H9 (cell line): ENCODE results near the gene NSD1. TPM values are rescaled to one million over a fixed set of nuclear protein-coding genes. Genes with fewer than 3 reads are reported as not detected.

ENCODE experiments used
- DNase-seq: peaks from one replicate; pipeline ENCODE4 v3.0.0-alpha.2; 2017
- H2AFZ ChIP-seq: one replicate; pipeline ENCODE4 v1.6.1; 2013; ENCODE audit warnings: mild to moderate bottlenecking, low read length, control low read depth, moderate library complexity
- H2AK5ac ChIP-seq: 2 replicates; pipeline ENCODE4 v1.6.1; 2013; ENCODE audit warnings: low read length, control low read depth, mixed read lengths; ENCODE audit not compliant: insufficient read length
- H2BK120ac ChIP-seq: one replicate; pipeline ENCODE4 v1.6.1; 2013; ENCODE audit warnings: low read depth, mild to moderate bottlenecking, low read length, control low read depth, inconsistent platforms; ENCODE audit not compliant: poor library complexity, severe bottlenecking
- H2BK12ac ChIP-seq: 2 replicates; pipeline ENCODE4 v1.6.1; 2013; ENCODE audit warnings: low read length, control low read depth, mixed read lengths, low read depth; ENCODE audit not compliant: insufficient read length
- H2BK15ac ChIP-seq: 2 replicates; pipeline ENCODE4 v1.6.1; 2013; ENCODE audit warnings: low read depth, low read length, control low read depth
- H2BK20ac ChIP-seq: one replicate; pipeline ENCODE4 v1.6.1; 2013; ENCODE audit warnings: low read depth, mild to moderate bottlenecking, low read length, control low read depth, inconsistent platforms; ENCODE audit not compliant: poor library complexity, severe bottlenecking
- H2BK5ac ChIP-seq: 2 replicates; pipeline ENCODE4 v1.6.1; 2013; ENCODE audit warnings: low read length, control low read depth, mixed read lengths; ENCODE audit not compliant: insufficient read length
- H3K14ac ChIP-seq: 2 replicates; pipeline ENCODE4 v1.6.1; 2013; ENCODE audit warnings: low read length, control low read depth; ENCODE audit not compliant: insufficient read depth
- H3K18ac ChIP-seq: 2 replicates; pipeline ENCODE4 v1.6.1; 2013; ENCODE audit warnings: low read depth, mild to moderate bottlenecking, mixed read lengths, low read length, control low read depth; ENCODE audit not compliant: insufficient read length
- H3K23ac ChIP-seq: 2 replicates; pipeline ENCODE4 v1.6.1; 2013; ENCODE audit warnings: low read length, control low read depth, mixed read lengths, low read depth; ENCODE audit not compliant: insufficient read length
- H3K23me2 ChIP-seq: 2 replicates; pipeline ENCODE4 v1.6.1; 2013; ENCODE audit warnings: low read depth, mild to moderate bottlenecking, mixed read lengths, low read length, control low read depth; ENCODE audit not compliant: insufficient read length, poor library complexity, severe bottlenecking
- H3K27ac ChIP-seq: 2 replicates; pipeline ENCODE4 v1.5.1; 2013; ENCODE audit warnings: low read length, control low read depth, mixed read lengths, low read depth; ENCODE audit not compliant: insufficient read length
- H3K27me3 ChIP-seq: 2 replicates; pipeline ENCODE4 v1.6.1; 2013; ENCODE audit warnings: low read length, control low read depth, inconsistent platforms; ENCODE audit not compliant: insufficient read depth
- H3K4ac ChIP-seq: 2 replicates; pipeline ENCODE4 v1.6.1; 2013; ENCODE audit warnings: low read depth, mild to moderate bottlenecking, control low read depth, inconsistent platforms, low read length, moderate library complexity
- H3K4me1 ChIP-seq: 2 replicates; pipeline ENCODE4 v1.6.1; 2013; ENCODE audit warnings: low read length, control low read depth, inconsistent platforms; ENCODE audit not compliant: insufficient read depth
- H3K4me2 ChIP-seq: 2 replicates; pipeline ENCODE4 v1.6.1; 2013; ENCODE audit warnings: low read length, control low read depth, mixed read lengths; ENCODE audit not compliant: insufficient read length, insufficient read depth
- H3K56ac ChIP-seq: 2 replicates; pipeline ENCODE4 v1.6.1; 2013; ENCODE audit warnings: low read depth, mild to moderate bottlenecking, mixed read lengths, low read length, control low read depth; ENCODE audit not compliant: insufficient read length
- H3K79me1 ChIP-seq: 2 replicates; pipeline ENCODE4 v1.6.1; 2013; ENCODE audit warnings: low read depth, mild to moderate bottlenecking, moderate library complexity, low read length, control low read depth, inconsistent platforms; ENCODE audit not compliant: insufficient read depth, poor library complexity, severe bottlenecking
- H3K79me2 ChIP-seq: 2 replicates; pipeline ENCODE4 v1.6.1; 2013; ENCODE audit warnings: low read length, control low read depth, inconsistent platforms; ENCODE audit not compliant: insufficient read depth
- H3K9ac ChIP-seq: 2 replicates; pipeline ENCODE4 v1.6.1; 2013; ENCODE audit warnings: low read length, control low read depth, mixed read lengths; ENCODE audit not compliant: insufficient read length; ENCODE audit errors: extremely low read depth
- H3K9me3 ChIP-seq: one replicate; pipeline ENCODE4 v1.6.1; 2013; ENCODE audit warnings: low read depth, low read length, inconsistent platforms; ENCODE audit not compliant: control insufficient read depth
- H3T11ph ChIP-seq: one replicate; pipeline ENCODE4 v1.6.1; 2013; ENCODE audit warnings: mild to moderate bottlenecking, low read length, control low read depth, inconsistent platforms
- H4K20me1 ChIP-seq: one replicate; pipeline ENCODE4 v1.6.1; 2013; ENCODE audit not compliant: control insufficient read depth, insufficient read length, insufficient read depth
- H4K5ac ChIP-seq: 2 replicates; pipeline ENCODE4 v1.6.1; 2013; ENCODE audit warnings: low read depth, mild to moderate bottlenecking, mixed read lengths, low read length, control low read depth; ENCODE audit not compliant: insufficient read length
- H4K8ac ChIP-seq: replicated peaks from 2 replicates; pipeline ENCODE4 v1.6.1; 2013; ENCODE audit warnings: low read length, control low read depth, mixed read lengths, low read depth; ENCODE audit not compliant: insufficient read length
- H4K91ac ChIP-seq: 2 replicates; pipeline ENCODE4 v1.6.1; 2013; ENCODE audit warnings: low read depth, mild to moderate bottlenecking, moderate library complexity, mixed read lengths, low read length, control low read depth; ENCODE audit not compliant: insufficient read length
- H3K27ac Mint-ChIP-seq, 3 experiments: 2 replicates in 2 of 3; 3 replicates in 1 of 3; pipeline ENCODE4 v1.8.0; 2020 to 2021; ENCODE audit warnings: mixed read lengths in 3 of 3, mild to moderate bottlenecking in 1 of 3, moderate library complexity in 1 of 3
- H3K27me3 Mint-ChIP-seq: 2 replicates; pipeline ENCODE4 v1.8.0; 2021; ENCODE audit warnings: low read depth, mild to moderate bottlenecking, moderate library complexity, mixed read lengths
- H3K36me3 Mint-ChIP-seq, 3 experiments: 2 replicates in 2 of 3; 3 replicates in 1 of 3; pipeline ENCODE4 v1.8.0; 2020 to 2021; ENCODE audit warnings: low read depth in 3 of 3, mixed read lengths in 3 of 3; ENCODE audit not compliant: insufficient read depth in 1 of 3
- H3K4me1 Mint-ChIP-seq, 2 experiments: 2 replicates each; pipeline ENCODE4 v1.8.0; 2020; ENCODE audit warnings: mixed read lengths in 2 of 2
- H3K4me3 Mint-ChIP-seq, 2 experiments: 2 replicates in 1 of 2; 3 replicates in 1 of 2; pipeline ENCODE4 v1.8.0; 2020 to 2021; ENCODE audit warnings: mild to moderate bottlenecking in 2 of 2, mixed read lengths in 2 of 2, moderate library complexity in 1 of 2
- H3K9me3 Mint-ChIP-seq, 2 experiments: 2 replicates in 1 of 2; 3 replicates in 1 of 2; pipeline ENCODE4 v1.8.0; 2020; ENCODE audit warnings: mild to moderate bottlenecking in 2 of 2, mixed read lengths in 2 of 2, moderate library complexity in 1 of 2
- WGBS: extraction: QIAGEN DNeasy Blood & Tissue Kit; methylation state at CpG from one replicate; pipeline ENCODE4 v1.1.7; 2013; ENCODE audit warnings: missing lambda C conversion rate, low lambda C conversion rate, mixed read lengths; ENCODE audit not compliant: insufficient read length; ENCODE audit errors: extremely low coverage; 5-methylcytosine and 5-hydroxymethylcytosine counted together
- total RNA-seq: library from RNA; stranded (reverse); gene quantifications from 2 replicates; pipeline ENCODE4 v1.2.1, GENCODE V29; 2021
- TF ChIP-seq, protein P1 (sequence below): fragments of 200-600 bp; sonication (generic); conservative IDR thresholded peaks from 3 replicates; pipeline ENCODE4 v1.8.0; 2021; ENCODE audit warnings: antibody characterized with exemption, mild to moderate bottlenecking

NSD1 gene
- total RNA-seq, 1 experiment from 2014 or later: 213 TPM

DNA sequence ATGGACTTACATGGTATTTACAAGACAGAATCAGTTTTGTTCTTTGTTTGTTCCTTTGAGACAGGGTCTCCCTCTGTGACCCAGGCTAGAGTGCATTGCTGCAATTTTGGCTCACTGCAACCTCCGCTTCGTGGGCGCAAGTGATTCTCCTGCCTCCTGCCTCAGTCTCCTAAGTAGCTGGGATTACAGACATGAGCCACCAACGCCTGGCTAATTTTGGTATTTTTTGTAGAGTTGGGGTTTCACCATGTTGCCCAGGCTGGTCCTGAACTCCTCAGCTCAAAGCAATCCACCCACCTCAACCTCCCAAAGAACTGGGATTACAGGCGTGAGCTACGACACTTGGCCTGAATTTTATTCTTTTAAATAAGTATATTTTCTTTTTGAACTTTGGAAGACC, 142.3 kb downstream of the NSD1 start:
- H3K56ac ChIP-seq: no peak overlapping the region
- peaks cover 40 to 89% (median 87%) of the 10 kb centered on the region in 3 experiments; a peak in 6 of 7 replicates for H3K36me3 Mint-ChIP-seq
- no peak overlapping the region for H3K4ac ChIP-seq
- H3K9me3 Mint-ChIP-seq: no peaks in the 10 kb centered on the region
- TF ChIP-seq, protein P1, sequence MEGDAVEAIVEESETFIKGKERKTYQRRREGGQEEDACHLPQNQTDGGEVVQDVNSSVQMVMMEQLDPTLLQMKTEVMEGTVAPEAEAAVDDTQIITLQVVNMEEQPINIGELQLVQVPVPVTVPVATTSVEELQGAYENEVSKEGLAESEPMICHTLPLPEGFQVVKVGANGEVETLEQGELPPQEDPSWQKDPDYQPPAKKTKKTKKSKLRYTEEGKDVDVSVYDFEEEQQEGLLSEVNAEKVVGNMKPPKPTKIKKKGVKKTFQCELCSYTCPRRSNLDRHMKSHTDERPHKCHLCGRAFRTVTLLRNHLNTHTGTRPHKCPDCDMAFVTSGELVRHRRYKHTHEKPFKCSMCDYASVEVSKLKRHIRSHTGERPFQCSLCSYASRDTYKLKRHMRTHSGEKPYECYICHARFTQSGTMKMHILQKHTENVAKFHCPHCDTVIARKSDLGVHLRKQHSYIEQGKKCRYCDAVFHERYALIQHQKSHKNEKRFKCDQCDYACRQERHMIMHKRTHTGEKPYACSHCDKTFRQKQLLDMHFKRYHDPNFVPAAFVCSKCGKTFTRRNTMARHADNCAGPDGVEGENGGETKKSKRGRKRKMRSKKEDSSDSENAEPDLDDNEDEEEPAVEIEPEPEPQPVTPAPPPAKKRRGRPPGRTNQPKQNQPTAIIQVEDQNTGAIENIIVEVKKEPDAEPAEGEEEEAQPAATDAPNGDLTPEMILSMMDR: no peak
- no peaks in the 10 kb centered on the region for H3K4me1 Mint-ChIP-seq
- no peak overlapping the region for H3K14ac ChIP-seq
- no peak for DNase-seq
- H4K8ac ChIP-seq: no peak overlapping the region
- H2BK5ac ChIP-seq: no peak overlapping the region
- H3K4me3 Mint-ChIP-seq: no peak overlapping the region
- no peaks in the 10 kb centered on the region; the same call in 1 of the 2 replicates for H3K79me2 ChIP-seq
- H3K27me3 ChIP-seq: no peaks in the 10 kb centered on the region
- H3K9me3 ChIP-seq: no peaks in the 10 kb centered on the region
- H4K5ac ChIP-seq: no peak overlapping the region
- no peak overlapping the region for H3T11ph ChIP-seq
- H3K23ac ChIP-seq: no peak overlapping the region
- no peak overlapping the region for H2BK20ac ChIP-seq
- no peaks in the 10 kb centered on the region for H3K27me3 Mint-ChIP-seq
- H3K18ac ChIP-seq: no peak overlapping the region
- no peak overlapping the region for H2BK120ac ChIP-seq
- WGBS: no CpG with 5 or more reads among the region's 6 CpGs
- H2BK15ac ChIP-seq: no peak overlapping the region
- no peak overlapping the region for H2AK5ac ChIP-seq
- H2AFZ ChIP-seq: no peak overlapping the region
- no peaks in the 10 kb centered on the region for H3K79me1 ChIP-seq
- no peak overlapping the region for H3K27ac Mint-ChIP-seq
- no peak overlapping the region for H2BK12ac ChIP-seq
- H3K27ac ChIP-seq: no peak overlapping the region
- H4K20me1 ChIP-seq: no peaks in the 10 kb centered on the region
- H4K91ac ChIP-seq: no peak overlapping the region
- no peak overlapping the region for H3K4me2 ChIP-seq
- H3K23me2 ChIP-seq: no peaks in the 10 kb centered on the region
- no peaks in the 10 kb centered on the region for H3K4me1 ChIP-seq
- H3K9ac ChIP-seq: no peak overlapping the region
